Measurements from ENCODE around the gene VEPH1.

VEPH1 gene

DNA sequence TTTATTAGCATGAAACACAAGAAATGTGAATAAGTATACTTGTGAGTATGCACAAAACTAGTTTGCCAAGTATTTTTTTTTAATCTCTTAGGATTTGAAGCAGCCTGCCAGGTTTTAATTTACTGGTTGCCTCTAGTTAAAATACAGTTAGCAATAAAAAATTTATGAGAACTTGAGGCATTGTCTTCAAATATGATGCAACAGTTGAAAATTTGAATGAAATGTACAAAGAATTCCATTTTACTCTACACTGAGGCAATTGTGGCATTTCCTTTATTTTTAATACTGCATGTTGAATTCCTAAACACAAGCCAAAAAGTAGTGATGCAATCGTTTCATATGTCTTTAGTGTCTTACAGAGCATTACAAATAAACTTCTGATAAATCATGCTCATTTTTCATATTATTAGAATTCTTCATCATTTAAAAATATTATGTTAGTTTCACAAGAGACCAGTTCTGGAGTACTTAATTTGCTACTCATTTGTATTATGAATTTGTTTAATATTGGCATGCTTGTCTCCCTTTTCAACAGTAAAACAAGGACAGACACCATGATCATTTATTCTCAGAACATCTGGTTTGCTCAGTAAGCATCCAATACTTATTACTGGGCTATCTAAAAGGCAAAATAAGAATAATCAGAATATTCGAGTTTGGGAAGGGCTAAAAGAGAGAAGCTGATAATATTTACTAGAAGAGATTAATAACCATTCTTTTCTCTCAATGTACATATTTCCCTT, 191.4 kb downstream of the VEPH1 start:
- Histone ChIP-seq H3K27ac (no peak overlapping the region), H3K27me3 (no peaks in the 10 kb centered on the region), H3K4me1 (ENCODE audit: control insufficient read depth in 1 of 2, insufficient read depth in 1 of 2, low read depth in 1 of 2, low read length in 1 of 2) (no peaks in the 10 kb centered on the region), H3K4me3 (ENCODE audit: low read depth in 1 of 2, low read length in 1 of 2) (no peak overlapping the region), H3K36me3 (no peaks in the 10 kb centered on the region), H3K9me3 (no peaks in the 10 kb centered on the region)
- TF ChIP-seq, protein P1, sequence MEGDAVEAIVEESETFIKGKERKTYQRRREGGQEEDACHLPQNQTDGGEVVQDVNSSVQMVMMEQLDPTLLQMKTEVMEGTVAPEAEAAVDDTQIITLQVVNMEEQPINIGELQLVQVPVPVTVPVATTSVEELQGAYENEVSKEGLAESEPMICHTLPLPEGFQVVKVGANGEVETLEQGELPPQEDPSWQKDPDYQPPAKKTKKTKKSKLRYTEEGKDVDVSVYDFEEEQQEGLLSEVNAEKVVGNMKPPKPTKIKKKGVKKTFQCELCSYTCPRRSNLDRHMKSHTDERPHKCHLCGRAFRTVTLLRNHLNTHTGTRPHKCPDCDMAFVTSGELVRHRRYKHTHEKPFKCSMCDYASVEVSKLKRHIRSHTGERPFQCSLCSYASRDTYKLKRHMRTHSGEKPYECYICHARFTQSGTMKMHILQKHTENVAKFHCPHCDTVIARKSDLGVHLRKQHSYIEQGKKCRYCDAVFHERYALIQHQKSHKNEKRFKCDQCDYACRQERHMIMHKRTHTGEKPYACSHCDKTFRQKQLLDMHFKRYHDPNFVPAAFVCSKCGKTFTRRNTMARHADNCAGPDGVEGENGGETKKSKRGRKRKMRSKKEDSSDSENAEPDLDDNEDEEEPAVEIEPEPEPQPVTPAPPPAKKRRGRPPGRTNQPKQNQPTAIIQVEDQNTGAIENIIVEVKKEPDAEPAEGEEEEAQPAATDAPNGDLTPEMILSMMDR (IDR thresholded peaks at IDR 0.05), result no peak

DNA sequence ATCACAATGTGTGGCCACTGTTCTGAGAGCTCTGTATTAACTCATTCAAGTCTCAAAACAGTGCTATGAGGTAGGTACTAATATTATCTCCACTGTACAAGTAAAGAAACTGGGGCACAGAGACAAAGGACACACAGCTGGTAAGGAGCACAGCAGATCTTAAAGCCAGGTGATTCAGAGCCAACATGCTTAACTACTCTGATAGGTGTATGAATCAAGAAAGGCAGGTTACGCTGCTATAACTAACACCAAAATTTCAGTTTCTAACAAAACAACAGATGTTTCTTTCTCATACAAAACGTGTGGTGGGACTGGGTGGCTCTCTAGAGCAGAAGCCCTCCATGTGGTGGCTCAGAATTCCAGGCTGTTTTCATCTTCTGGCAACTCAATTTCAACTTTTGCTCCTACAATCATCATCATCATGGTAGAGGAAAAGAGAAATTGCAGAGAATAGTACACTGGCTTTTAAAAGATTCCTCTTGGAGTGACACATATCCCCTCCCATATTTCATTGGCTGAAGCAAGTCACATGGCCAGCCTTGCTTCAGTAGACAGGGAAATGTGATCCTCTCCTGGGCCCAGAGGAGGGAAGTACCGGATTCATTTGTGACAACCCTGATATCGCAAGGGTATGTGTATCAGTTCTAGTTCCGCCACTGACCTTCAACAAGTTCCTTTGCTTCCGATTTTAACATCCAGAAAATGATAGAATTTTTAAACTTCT, 192.7 kb downstream of the VEPH1 start:
- H3K9me3 ChIP-seq, result no peaks in the 10 kb centered on the region
- H3K4me3 ChIP-seq (ENCODE audit: low read depth in 1 of 2, low read length in 1 of 2), result no peak overlapping the region
- no peaks in the 10 kb centered on the region for H3K36me3 ChIP-seq
- no peaks in the 10 kb centered on the region for H3K4me1 ChIP-seq (ENCODE audit: control insufficient read depth in 1 of 2, insufficient read depth in 1 of 2, low read depth in 1 of 2, low read length in 1 of 2)
- no peak overlapping the region for H3K27ac ChIP-seq
- no peaks in the 10 kb centered on the region for H3K27me3 ChIP-seq
- TF ChIP-seq, protein P1 (IDR thresholded peaks at IDR 0.05), result no peak

DNA sequence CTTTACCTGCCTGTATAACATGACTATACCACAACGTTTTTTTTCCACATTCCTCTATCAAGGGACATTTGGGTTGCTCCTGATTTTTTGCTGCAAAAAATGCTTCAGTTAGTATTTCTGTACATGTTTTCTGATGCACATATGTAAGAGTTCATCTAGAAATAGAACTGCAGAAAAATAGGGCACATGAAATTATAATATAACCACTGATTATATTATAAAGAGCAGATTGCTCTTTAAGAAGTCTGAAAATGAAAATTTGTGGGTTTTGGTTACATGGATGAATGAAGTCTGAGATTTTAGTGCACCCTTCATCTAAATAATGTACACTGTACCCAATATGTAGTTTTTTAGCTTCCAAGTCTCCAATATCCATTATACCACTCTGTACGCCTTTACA, 196.7 kb downstream of the VEPH1 start:
- Histone ChIP-seq H3K27ac (no peak overlapping the region), H3K27me3 (no peaks in the 10 kb centered on the region), H3K9me3 (no peaks in the 10 kb centered on the region), H3K4me1 (ENCODE audit: control insufficient read depth in 1 of 2, insufficient read depth in 1 of 2, low read depth in 1 of 2, low read length in 1 of 2) (no peaks in the 10 kb centered on the region), H3K36me3 (no peaks in the 10 kb centered on the region), H3K4me3 (ENCODE audit: low read depth in 1 of 2, low read length in 1 of 2) (no peak overlapping the region)
- TF ChIP-seq, protein P1 (IDR thresholded peaks at IDR 0.05), result no peak

DNA sequence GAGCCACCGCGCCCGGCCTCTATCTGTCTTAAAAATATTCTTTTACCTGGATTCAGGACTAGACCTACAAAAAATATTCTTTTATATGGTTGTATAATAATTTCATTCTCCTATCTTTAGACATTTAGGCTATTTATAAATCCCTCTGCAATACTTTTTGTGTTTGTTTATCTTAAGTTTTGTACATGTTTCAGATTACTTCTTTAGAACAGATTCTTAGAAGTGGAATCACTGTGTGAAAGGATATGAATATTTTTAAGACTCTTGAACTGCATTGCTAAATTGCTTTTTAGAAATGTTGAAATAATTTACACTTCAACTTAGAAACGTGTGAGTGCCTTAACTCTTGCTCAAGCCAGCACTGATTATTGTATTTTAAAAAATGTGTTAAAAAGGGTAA, 197.8 kb downstream of the VEPH1 start:
- TF ChIP-seq, protein P1 (IDR thresholded peaks at IDR 0.05), result no peak
- Histone ChIP-seq H3K4me3 (ENCODE audit: low read depth in 1 of 2, low read length in 1 of 2) (no peak overlapping the region), H3K36me3 (no peaks in the 10 kb centered on the region), H3K27me3 (no peaks in the 10 kb centered on the region), H3K4me1 (ENCODE audit: control insufficient read depth in 1 of 2, insufficient read depth in 1 of 2, low read depth in 1 of 2, low read length in 1 of 2) (no peaks in the 10 kb centered on the region), H3K9me3 (no peaks in the 10 kb centered on the region), H3K27ac (no peak overlapping the region)

DNA sequence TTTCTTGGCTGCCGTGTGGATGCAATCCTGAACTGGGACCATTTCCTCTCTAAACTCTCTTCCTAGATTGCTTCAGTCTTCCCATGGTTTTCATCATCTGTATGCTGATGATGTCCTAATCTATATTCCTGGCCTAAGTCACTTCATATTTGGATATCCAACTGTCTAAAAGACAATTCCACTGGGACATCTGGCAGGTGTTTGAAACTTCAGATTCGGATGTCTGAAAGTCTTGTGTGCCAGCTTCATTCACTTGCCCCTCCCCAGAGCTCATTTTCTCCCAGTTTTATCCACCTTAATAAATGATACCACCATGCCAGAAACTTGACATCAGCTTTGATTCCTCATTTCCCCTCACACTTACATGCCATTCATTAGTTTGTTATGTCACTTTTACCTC, 201.5 kb downstream of the VEPH1 start:
- TF ChIP-seq, protein P1 (IDR thresholded peaks at IDR 0.05), result no peak
- Histone ChIP-seq H3K4me3 (ENCODE audit: low read depth in 1 of 2, low read length in 1 of 2) (no peak overlapping the region), H3K36me3 (no peaks in the 10 kb centered on the region), H3K9me3 (no peaks in the 10 kb centered on the region), H3K27me3 (no peaks in the 10 kb centered on the region), H3K4me1 (ENCODE audit: control insufficient read depth in 1 of 2, insufficient read depth in 1 of 2, low read depth in 1 of 2, low read length in 1 of 2) (no peaks in the 10 kb centered on the region), H3K27ac (no peak overlapping the region)

Measured in neutrophil (primary cell).